PFSK-1 (cell line): Measurements from ENCODE around the gene GNAS.

Experiments
- FOXP2 ChIP-seq: optimal IDR thresholded peaks from 2 replicates; pipeline ENCODE3; 2011; ENCODE audit warnings: borderline replicate concordance, control low read depth, inconsistent platforms; ENCODE audit not compliant: insufficient read depth; ENCODE audit errors: extremely low read length, extremely low read depth
- POLR2AphosphoS5 ChIP-seq: IDR thresholded peaks from 2 replicates; pipeline ENCODE4 v1.6.1; 2012; ENCODE audit warnings: low read depth, mild to moderate bottlenecking, control low read depth, low read length, moderate library complexity
- REST ChIP-seq, 2 experiments: IDR thresholded peaks; 2 replicates each; pipeline versions ENCODE4 v1.6.1 to v1.8.0; 2011 to 2012; ENCODE audit warnings: low read depth in 2 of 2, low read length in 2 of 2, control low read depth in 1 of 2, inconsistent platforms in 1 of 2, mild to moderate bottlenecking in 1 of 2, moderate library complexity in 1 of 2; ENCODE audit not compliant: insufficient read depth in 1 of 2
- SIN3A ChIP-seq: IDR thresholded peaks from 2 replicates; pipeline ENCODE4 v1.6.1; 2012; ENCODE audit warnings: mild to moderate bottlenecking, low read length, moderate library complexity, borderline replicate concordance; ENCODE audit not compliant: insufficient read depth
- TAF1 ChIP-seq: IDR thresholded peaks from 2 replicates; pipeline ENCODE4 v1.6.1; 2012; ENCODE audit warnings: low read length, control low read depth, borderline replicate concordance; ENCODE audit not compliant: insufficient read depth

- no peak for TF ChIP-seq POLR2AphosphoS5
- no peak for TF ChIP-seq TAF1
- no peak for TF ChIP-seq SIN3A
- TF ChIP-seq REST (IDR thresholded peaks at IDR 0.05; ENCODE audit: insufficient read depth in 1 of 2, low read depth in 2 of 2, low read length in 2 of 2) = no peak
- no peak for TF ChIP-seq FOXP2
These were observed 39.1 kb upstream of the GNAS start for GRCh38 chr20:58813369-58813768.
